Measurements from ENCODE around the gene TRMT2A.
"Not testable (repeated sequence)": the region's sequence is repeated elsewhere in the genome, so short reads cannot be mapped to it uniquely, and the experiment has no call there.

The TRMT2A gene

GRCh38 chr22:20071524-20071972, 45.5 kb downstream of the TRMT2A start:
- Histone ChIP-seq H3K27me3 (ENCODE audit: insufficient read depth, low read length) (no peaks in the 10 kb centered on the region), H3F3A (ENCODE audit: insufficient read depth, low read length) (no peaks in the 10 kb centered on the region), H3K9me3 (ENCODE audit: low read length) (no peaks in the 10 kb centered on the region), H3K4me1 (ENCODE audit: insufficient read depth, low read length, severe bottlenecking) (no peaks in the 10 kb centered on the region), H3K9ac (ENCODE audit: low read length) (no peak overlapping the region), H2AFZ (ENCODE audit: low read length) (no peak overlapping the region), H3K9me2 (ENCODE audit: low read depth, low read length) (no peaks in the 10 kb centered on the region), H3K27ac (ENCODE audit: low read depth, low read length, poor library complexity, severe bottlenecking) (no peak overlapping the region), H3K79me2 (ENCODE audit: insufficient read depth, low read length) (no peaks in the 10 kb centered on the region), H3K4me3 (ENCODE audit: low read depth, low read length, poor library complexity, severe bottlenecking) (no peak overlapping the region), H3K4me2 (ENCODE audit: low read length) (no peak overlapping the region), H4K20me1 (ENCODE audit: insufficient read depth, low read length) (no peaks in the 10 kb centered on the region), H3K36me3 (ENCODE audit: insufficient read depth, low read length) (no peaks in the 10 kb centered on the region)
- TF ChIP-seq CTCF (IDR thresholded peaks at IDR 0.05; ENCODE audit: low read length): no peak
- TF ChIP-seq EZH2 (IDR thresholded peaks at IDR 0.05; ENCODE audit: borderline replicate concordance, low read length): no peak

- Histone ChIP-seq H2AFZ (ENCODE audit: low read length) (no peak overlapping the region), H3K9ac (ENCODE audit: low read length) (no peak overlapping the region), H3K9me2 (ENCODE audit: low read depth, low read length) (no peaks in the 10 kb centered on the region), H3K4me2 (ENCODE audit: low read length) (no peak overlapping the region), H3K36me3 (ENCODE audit: insufficient read depth, low read length) (0 out of 2 replicates have a peak, but pooled peaks cover 3% of the 10 kb centered on the region), H3K27me3 (ENCODE audit: insufficient read depth, low read length) (no peaks in the 10 kb centered on the region), H3K4me1 (ENCODE audit: insufficient read depth, low read length, severe bottlenecking) (no peaks in the 10 kb centered on the region), H3K79me2 (ENCODE audit: insufficient read depth, low read length) (no peaks in the 10 kb centered on the region), H3K9me3 (ENCODE audit: low read length) (no peaks in the 10 kb centered on the region), H3K27ac (ENCODE audit: low read depth, low read length, poor library complexity, severe bottlenecking) (no peak overlapping the region), H4K20me1 (ENCODE audit: insufficient read depth, low read length) (no peaks in the 10 kb centered on the region), H3K4me3 (ENCODE audit: low read depth, low read length, poor library complexity, severe bottlenecking) (no peak overlapping the region), H3F3A (ENCODE audit: insufficient read depth, low read length) (no peaks in the 10 kb centered on the region)
- no peak for TF ChIP-seq EZH2 (IDR thresholded peaks at IDR 0.05; ENCODE audit: borderline replicate concordance, low read length)
- no peak for TF ChIP-seq CTCF (IDR thresholded peaks at IDR 0.05; ENCODE audit: low read length)
Observed at GRCh38 chr22:20069331-20070042, 47.5 kb downstream of the TRMT2A start.

DNA sequence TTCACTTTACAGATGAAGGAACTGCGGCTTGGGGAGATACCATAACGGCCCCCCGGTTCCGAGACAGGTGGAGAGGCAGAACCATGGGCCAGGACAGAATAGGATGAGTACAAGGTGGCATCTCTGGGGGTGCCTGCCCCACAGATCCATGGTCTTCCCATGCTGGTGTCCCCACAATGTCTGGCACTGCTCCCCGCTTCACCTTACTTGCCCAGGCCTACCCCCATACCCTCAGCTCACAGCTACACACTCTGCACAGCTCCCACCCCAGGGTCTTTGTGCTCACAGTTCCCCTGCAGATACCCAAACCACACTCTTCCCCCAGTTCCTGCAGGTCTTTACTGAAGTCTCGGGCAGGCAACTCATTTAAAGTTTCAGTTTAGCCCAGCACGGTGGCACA, 48.4 kb downstream of the TRMT2A start:
- no peaks in the 10 kb centered on the region for H4K20me1 ChIP-seq (ENCODE audit: insufficient read depth, low read length)
- H2AFZ ChIP-seq (ENCODE audit: low read length): no peak overlapping the region
- TF ChIP-seq EZH2 (IDR thresholded peaks at IDR 0.05; ENCODE audit: borderline replicate concordance, low read length): no peak
- TF ChIP-seq CTCF (IDR thresholded peaks at IDR 0.05; ENCODE audit: low read length): no peak
- H3K27ac ChIP-seq (ENCODE audit: low read depth, low read length, poor library complexity, severe bottlenecking): no peak overlapping the region
- no peak overlapping the region for H3K9ac ChIP-seq (ENCODE audit: low read length)
- H3F3A ChIP-seq (ENCODE audit: insufficient read depth, low read length): no peaks in the 10 kb centered on the region
- no peaks in the 10 kb centered on the region for H3K27me3 ChIP-seq (ENCODE audit: insufficient read depth, low read length)
- no peaks in the 10 kb centered on the region for H3K9me3 ChIP-seq (ENCODE audit: low read length)
- no peak overlapping the region for H3K4me2 ChIP-seq (ENCODE audit: low read length)
- H3K79me2 ChIP-seq (ENCODE audit: insufficient read depth, low read length): no peaks in the 10 kb centered on the region
- 0 out of 2 replicates have a peak, but pooled peaks cover 3% of the 10 kb centered on the region for H3K36me3 ChIP-seq (ENCODE audit: insufficient read depth, low read length)
- H3K4me3 ChIP-seq (ENCODE audit: low read depth, low read length, poor library complexity, severe bottlenecking): no peak overlapping the region
- no peaks in the 10 kb centered on the region for H3K9me2 ChIP-seq (ENCODE audit: low read depth, low read length)
- H3K4me1 ChIP-seq (ENCODE audit: insufficient read depth, low read length, severe bottlenecking): no peaks in the 10 kb centered on the region

DNA sequence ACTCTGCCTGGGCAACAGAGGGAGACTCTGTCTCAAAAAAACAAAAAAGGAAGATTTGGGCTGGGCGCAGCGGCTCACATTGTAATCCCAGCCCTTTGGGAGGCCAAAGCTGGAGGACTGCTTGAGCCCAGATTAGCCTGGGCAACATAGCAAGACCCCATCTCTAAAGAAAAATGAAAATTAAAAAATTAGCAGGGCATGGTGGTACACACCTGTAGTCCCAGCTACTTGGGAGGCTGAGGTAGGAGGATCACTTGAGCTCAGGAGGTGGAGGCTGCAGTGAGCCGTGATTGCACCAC, 49.7 kb downstream of the TRMT2A start:
- H4K20me1 ChIP-seq (ENCODE audit: insufficient read depth, low read length); H3F3A ChIP-seq (ENCODE audit: insufficient read depth, low read length); H3K27ac ChIP-seq (ENCODE audit: low read depth, low read length, poor library complexity, severe bottlenecking); H3K36me3 ChIP-seq (ENCODE audit: insufficient read depth, low read length); H3K9me2 ChIP-seq (ENCODE audit: low read depth, low read length); H3K4me1 ChIP-seq (ENCODE audit: insufficient read depth, low read length, severe bottlenecking); H2AFZ ChIP-seq (ENCODE audit: low read length); H3K4me3 ChIP-seq (ENCODE audit: low read depth, low read length, poor library complexity, severe bottlenecking); H3K79me2 ChIP-seq (ENCODE audit: insufficient read depth, low read length); H3K4me2 ChIP-seq (ENCODE audit: low read length); H3K9ac ChIP-seq (ENCODE audit: low read length); H3K27me3 ChIP-seq (ENCODE audit: insufficient read depth, low read length); H3K9me3 ChIP-seq (ENCODE audit: low read length): not testable (repeated sequence)

Measured in OCI-LY1 (cell line).